22Rv1 (cell line): ENCODE data around the gene GNG5.

Source experiments
- H3K27ac ChIP-seq: fragments of 450-650 bp; 2 replicates; pipeline ENCODE4 v1.5.1; 2017
- ZFX ChIP-seq: fragments of 450-650 bp; IDR thresholded peaks from 2 replicates; pipeline ENCODE4 v1.6.1; 2017; ENCODE audit warnings: antibody characterized with exemption, borderline replicate concordance
- TF ChIP-seq, protein P1 (sequence below): fragments of 450-650 bp; IDR thresholded peaks from 2 replicates; pipeline ENCODE4 v1.5.1; 2017; ENCODE audit warnings: mild to moderate bottlenecking

Gene GNG5

DNA sequence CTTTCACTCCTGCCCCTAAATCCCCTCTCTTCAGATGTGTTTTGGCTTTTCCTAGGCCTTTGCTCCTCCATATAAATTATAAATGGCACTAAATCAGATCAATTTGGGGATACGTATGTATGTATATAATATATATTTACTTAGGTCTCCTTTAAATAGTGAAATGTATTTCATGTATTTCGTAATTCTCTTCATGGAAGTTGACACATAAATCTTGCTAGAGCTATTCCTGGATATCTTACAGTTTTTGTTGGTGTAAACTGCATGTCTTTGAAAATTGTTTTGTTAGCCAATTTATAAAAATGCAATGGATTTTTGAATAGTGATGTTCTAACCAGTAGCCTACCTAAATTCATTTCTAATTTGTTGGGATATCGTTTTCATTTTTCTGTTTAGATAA is 18.3 kb downstream of the GNG5 start:
- TF ChIP-seq, protein P1, sequence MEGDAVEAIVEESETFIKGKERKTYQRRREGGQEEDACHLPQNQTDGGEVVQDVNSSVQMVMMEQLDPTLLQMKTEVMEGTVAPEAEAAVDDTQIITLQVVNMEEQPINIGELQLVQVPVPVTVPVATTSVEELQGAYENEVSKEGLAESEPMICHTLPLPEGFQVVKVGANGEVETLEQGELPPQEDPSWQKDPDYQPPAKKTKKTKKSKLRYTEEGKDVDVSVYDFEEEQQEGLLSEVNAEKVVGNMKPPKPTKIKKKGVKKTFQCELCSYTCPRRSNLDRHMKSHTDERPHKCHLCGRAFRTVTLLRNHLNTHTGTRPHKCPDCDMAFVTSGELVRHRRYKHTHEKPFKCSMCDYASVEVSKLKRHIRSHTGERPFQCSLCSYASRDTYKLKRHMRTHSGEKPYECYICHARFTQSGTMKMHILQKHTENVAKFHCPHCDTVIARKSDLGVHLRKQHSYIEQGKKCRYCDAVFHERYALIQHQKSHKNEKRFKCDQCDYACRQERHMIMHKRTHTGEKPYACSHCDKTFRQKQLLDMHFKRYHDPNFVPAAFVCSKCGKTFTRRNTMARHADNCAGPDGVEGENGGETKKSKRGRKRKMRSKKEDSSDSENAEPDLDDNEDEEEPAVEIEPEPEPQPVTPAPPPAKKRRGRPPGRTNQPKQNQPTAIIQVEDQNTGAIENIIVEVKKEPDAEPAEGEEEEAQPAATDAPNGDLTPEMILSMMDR = no peak
- no peak for TF ChIP-seq ZFX
- H3K27ac ChIP-seq = no peak overlapping the region

DNA sequence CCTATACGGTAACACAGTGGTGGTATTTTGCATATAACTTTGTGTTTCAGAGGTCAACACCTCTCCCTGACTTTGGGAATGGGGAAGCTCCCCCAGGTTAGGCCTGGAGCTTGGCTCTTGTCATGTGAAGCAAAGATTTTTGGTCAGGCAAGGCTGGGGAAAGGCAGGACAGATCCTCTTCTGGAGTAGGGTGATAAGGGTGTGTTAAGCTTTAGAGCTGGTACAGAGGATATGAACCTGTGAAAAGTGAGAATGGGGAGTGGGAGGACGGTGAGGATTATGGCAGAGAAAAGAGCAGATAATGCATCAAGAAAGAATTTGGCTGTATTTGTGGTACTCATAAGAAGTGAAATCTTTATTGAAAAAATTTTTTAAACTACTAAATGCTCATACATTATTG is 25.1 kb downstream of the GNG5 start:
- no peak for TF ChIP-seq ZFX
- TF ChIP-seq, protein P1 = no peak
- H3K27ac ChIP-seq = no peak overlapping the region

- TF ChIP-seq, protein P1 = no peak
- no peak for TF ChIP-seq ZFX
- no peak overlapping the region for H3K27ac ChIP-seq
Observed at GRCh38 chr1:84480650-84481049, 25.7 kb downstream of the GNG5 start.

DNA sequence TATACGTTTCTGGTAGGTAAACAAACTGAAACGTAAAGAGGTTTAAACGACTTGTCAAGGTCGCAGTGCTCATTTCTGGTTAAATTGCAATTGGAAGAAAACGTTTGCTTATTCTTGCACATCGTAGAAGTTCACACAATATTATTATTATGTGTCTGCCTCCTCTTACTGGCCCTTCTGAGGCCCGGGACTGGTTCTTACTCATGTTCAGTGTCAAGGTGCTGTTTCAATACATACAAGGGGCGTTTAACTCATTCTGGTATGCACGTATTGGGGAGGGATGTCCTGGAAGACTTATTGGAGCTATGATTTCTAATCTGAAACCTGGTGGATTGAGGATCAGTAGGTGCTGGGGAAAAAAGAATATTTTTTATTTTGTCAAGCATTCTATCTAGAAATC is 26.4 kb downstream of the GNG5 start:
- peak overlapping the region; percentile 85 for H3K27ac ChIP-seq
- TF ChIP-seq, protein P1 = no peak
- TF ChIP-seq ZFX = no peak

GRCh38 chr1:84478876-84479868 is 27.2 kb downstream of the GNG5 start, which contains the start of gene RPF1:
Gene RPF1, plus strand, starts transcription at chr1:84479266. Its CDS starts 16 bp downstream, at chr1:84479282.
- TF ChIP-seq, protein P1 = no peak
- TF ChIP-seq ZFX = no peak
- H3K27ac ChIP-seq = peak within 1 kb of the TSS; percentile 85

DNA sequence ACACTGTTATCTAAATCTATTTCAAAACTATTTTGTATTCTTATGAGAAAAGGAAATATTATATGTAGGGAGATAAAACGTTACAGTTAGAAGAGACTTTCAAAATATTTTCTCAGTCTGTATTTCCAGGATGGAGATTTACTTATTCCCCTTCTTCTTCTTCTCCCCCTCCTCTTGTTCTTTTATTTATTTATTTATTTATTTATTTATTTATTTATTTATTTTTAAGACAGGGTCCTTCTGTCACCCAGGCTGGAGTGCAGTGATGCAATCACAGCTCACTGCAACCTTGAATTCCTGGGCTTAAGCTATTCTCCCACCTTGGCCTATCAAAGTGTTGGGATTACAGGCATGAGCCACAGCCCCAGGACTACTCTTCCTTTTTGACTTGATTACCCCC is 30.2 kb downstream of the GNG5 start:
- H3K27ac ChIP-seq = no peak overlapping the region

More for the DNA sequence above, 30.2 kb downstream of the GNG5 start:
- TF ChIP-seq, protein P1 = no peak
- TF ChIP-seq ZFX = no peak
